Stimulated activated CD8-positive, alpha-beta memory T cell treated with anti-CD3 and anti-CD28 coated beads, Interleukin-12 subunit alpha, Interleukin-12 subunit beta, amount 100 ng/mL, for 24 hours (primary cell): ENCODE measurements around the gene AHR.

Experiments
- DNase-seq: peaks from one replicate; pipeline ENCODE4 v3.0.0-alpha.2; 2020; ENCODE audit errors: extremely low read depth

The AHR gene

DNA sequence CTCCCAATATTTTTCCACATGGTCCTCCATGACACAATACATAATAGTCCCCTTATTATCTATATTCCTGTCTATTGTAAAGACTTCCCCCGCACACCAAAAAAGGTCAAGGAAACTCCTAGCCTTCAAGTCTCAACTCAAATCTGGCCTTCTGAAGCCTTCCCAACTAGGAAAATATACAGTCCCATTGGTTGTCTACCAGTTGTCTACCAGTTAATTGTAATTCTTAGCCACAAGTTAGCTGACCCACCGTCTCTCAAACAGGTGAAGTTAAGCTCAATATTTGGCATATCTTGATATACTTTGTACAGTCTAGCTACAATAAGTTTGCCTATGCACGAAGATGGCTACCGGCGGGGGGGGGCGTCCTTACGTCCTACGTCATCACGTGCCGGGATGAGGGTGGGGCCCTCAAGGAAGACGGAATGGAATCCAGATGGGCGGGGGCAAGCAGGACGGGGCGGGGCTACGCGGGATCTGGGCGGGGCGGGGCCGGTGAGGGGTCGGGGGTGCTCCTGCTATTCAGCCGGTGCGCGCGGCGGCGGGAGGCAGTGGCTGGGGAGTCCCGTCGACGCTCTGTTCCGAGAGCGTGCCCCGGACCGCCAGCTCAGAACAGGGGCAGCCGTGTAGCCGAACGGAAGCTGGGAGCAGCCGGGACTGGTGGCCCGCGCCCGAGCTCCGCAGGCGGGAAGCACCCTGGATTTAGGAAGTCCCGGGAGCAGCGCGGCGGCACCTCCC is at the start of gene AHR:
Gene AHR (plus strand): TSS at position 551 of the 738 bp plus-strand sequence. CDS start 613 bp downstream, outside the sequence.
- DNase-seq: peak; percentile 70

DNA sequence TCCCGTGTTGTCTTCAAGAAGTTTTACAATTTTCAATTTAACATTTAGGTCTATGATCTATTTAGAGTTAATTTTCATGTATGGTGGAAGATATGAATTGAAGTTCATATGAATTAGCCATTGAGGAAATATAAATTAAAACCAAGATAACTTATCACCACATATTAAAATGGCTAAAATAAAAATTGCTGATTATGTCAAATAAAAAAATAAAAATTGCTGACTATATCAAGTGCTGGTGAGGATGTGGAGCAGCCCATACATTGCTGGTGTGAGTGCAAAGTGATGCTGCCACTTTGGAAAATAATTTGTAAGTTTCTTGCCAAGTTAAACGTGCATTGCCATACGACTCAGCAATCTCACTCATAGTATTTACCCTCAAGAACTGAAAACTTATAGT is 44.6 kb upstream of the AHR start:
- DNase-seq: no peak

DNA sequence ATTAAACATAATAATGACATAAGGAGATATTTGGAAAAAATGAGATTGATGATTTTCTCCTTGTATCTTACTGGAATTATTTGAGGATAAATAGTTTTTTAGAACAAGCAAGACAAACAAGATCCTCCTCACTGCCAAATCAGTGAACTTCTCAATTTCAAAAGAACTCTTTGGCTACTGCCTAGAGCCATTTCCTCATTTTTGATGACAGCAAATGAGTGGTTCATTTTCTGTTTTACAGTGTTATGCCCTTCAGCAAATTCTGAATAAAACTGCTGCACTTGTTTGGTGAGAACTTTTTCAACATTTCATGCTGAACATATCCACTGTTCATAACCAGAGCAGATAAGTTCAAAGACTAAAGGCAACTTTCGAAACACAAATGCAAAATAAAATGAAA is 42.5 kb upstream of the AHR start:
- no peak for DNase-seq

DNA sequence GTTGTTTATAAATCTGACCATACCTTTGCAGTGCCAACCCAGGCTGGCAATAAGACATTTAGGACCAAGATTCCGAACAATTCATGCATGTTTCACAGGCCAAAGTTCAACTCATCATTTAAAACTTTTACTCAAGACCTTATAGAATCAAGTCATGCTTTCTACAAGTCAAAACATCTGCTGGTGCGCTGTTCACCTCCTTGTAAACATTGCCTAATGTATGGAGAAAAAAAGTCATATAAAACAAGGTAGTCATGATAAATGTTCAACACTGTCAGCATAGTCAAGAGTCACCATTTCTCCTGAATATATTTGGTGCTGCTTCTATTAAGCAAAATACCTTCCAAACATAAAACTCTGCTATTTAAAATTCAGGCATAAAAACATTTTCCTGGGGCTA is 42.1 kb upstream of the AHR start:
- no peak for DNase-seq

DNA sequence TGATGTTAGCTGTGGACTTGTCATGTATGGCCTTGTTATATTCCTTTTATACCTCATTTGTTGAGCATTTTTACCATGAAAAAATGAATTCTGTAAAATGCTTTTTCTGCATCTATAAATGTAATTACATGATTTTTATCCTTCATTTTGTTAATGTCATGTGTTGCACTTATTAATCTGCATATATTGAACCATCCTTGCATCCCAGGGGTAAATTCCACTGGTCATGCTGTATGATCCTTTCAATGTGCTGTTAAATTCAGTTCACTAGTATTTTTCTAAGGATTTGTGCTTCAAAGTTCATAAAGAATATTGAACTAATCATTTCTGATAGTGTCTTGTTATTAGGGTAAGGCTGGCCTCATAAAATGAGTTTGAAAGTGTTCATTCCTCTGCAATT is 31.9 kb upstream of the AHR start:
- no peak for DNase-seq

DNA sequence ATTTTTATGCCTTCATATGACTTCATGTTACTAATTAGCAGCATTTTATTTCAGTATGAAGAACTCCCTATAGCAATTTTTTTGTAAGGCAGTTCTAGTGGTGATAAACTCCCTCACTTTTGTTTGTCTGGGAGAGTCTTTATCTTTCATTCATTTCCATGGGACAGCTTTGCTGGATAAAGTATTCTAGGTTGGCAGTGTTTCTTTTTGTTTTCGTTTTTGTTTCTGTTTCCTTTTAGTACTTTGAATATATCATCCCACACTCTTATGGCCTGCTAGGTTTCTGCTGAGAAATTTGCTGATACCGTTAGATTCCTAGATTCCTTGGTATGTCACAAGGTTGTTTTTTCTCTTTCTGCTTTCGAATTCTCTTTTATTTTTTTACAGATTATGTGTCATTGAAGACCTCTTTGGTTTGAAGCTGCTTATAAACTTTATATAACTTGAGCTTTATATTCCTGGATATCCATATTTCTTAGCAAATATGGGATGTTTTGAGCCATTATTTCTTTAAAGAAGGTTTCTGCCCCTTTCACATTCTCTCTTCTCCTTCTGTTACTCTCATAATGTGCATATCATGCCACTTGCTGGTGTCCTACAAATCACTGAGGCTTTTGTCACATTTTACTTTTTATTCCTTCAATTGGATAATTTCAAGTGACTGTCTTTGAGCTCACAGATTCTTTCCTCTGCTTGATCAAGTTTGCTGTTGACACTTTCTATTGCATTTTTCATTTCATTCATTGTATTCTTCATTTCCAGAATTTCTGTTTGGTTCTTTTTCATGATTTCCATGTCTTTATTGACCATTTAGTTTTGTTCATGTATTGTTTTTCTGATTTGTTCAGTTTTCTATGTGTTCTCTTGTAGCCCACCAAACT is 28.9 kb upstream of the AHR start:
- no peak for DNase-seq

DNA sequence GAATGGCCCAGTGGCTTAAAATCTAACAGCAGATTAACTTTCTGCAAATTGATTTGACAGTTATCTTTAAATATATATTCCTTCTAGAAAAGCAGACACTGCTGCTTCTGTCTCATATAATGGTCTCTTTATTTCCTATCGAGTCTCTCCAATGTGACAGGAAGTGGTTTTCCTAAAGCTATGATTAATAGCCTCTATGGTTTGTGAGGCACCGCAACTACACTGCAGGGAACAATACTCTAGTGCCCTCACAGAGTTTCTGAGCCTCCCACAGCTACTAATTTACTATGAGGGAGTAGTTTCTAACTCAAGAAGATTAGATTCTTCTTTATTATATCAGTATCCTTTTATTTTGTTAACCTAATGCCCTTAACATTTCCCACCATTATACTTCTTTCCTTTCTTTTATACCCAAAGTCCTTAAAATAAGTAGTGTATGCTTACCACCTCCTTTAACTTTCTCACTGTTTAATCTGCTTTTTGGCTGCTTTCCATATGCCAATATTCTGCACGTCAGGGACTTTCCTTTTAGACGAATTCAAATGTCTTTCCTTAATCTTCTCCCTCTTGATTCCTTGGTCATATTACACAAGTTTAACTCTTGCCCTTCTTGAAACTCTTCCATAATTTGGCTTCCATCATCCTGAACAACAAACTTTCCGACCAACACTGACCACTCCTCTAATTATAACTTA is 23.8 kb upstream of the AHR start:
- DNase-seq: no peak

DNA sequence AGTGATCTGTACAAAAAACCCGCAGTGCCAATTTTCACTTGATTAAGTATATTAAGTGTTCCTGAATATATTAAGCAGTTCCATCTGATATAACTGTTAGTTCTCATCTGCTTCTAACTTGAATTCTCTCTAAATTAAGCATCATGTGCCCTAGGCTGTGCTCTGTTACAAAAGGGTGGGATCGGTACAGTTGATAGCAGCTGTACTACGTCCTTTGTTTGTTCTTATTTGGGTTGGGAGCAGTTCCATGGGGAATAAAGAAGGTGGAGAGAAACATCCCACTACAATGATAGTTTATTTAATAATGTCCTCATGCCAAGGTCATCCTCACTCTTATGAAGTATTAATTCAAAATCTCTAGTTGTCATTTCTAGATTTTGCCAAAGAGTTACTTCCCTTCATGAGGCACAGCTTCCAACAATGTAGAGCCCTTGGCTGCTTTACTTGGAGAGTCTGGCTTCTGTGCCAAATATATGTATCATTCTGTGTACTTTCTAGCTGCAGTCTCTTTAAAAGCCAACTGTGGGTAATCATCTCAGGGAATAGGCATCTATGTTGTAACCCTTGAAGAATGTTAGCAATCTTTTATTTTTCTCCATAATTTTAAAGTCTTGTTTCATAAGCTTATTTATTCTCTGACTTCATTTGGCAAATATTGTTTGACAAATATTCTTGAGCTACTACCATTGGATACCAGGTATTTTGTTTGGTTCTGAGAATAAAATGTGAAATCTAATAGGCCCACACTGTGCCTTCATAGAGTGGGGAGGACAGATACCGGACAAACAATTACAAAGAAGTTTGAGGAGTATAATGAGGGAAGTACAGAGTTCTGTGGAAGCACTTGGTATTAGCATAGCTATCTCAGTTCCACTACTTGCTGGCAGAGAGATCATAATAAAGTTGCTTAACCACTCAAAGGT is 22.4 kb upstream of the AHR start:
- no peak for DNase-seq

DNA sequence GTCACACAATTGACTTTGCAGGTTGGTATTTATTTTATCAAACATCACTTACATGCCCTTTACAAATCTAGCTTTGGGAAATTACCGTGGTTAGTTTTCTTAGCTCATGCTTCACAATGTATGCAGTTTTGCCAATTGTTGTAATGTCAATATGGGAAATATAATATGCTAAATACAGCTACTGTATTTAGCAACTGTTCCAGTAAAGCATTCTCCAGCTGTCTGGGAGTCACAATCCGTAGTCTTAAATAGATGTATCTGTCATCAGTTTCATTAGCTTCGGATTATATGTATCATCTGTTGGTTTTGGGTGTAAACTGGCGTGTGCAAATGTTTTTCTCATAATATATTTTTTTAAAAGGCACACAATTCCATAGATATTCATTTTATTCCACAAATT is 19.4 kb upstream of the AHR start:
- DNase-seq: no peak

DNA sequence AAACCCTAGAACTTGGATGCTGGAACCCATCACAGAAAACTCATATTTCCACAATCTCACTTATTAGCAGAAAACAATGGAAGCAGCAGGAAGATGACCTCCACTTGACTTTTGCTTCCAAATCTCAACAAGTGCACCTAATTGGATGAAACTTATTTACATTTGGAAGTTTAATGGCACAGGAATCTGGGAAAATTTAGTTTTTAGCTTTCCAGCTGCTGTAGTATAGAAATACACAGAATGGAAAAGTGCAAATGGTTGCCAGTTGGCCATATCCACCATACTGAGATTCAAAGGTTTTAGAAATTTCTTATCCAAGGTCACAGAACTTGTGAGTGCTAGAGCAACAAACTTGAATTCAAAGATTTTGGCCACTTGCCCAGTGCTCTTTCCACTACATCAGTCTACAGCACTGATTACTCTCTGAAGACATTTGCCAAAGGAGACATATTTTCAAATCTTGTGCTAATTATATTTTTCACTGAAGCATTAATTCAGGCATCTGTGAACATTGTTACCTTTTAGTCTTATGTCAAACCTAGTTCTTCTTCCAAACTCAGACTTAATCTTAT is 9.3 kb upstream of the AHR start:
- DNase-seq: no peak

DNA sequence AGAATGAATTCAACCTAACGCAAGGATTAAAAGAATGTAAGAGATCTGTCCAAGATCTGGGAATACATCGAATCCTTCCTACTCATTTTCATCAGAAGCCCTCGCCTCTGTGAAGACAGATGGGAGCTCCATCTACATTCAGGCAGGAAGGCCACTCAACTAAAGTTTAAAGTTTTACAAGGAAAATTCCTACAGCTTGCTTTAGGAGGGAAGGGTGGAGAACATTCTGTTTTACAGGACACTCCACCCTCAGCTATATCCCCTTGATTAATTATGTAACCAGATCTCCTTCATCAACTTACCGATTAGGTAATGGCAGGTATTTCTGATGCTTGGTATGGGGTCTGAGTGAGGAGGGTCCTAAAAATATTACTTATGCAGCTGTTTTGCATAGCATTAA is 5.6 kb upstream of the AHR start:
- DNase-seq: no peak

DNA sequence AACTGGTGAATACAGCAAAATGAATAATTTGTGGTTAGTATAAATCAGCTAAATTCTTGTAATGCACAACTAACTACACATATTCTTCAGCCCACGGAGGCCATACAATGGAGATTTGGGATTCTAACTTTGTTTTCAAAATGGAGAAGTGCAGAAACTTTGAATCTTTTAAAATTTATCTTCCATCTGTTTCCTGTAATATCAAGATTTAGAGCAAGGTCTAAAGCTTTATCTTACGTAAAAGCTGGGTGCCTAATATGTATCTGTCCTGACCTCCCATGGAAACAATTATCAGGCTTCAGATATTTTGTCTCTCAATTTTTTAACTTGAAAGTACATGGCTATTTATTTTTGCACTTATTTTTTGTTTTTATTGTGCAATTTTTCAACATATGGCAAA is 5.0 kb upstream of the AHR start:
- DNase-seq: no peak

DNA sequence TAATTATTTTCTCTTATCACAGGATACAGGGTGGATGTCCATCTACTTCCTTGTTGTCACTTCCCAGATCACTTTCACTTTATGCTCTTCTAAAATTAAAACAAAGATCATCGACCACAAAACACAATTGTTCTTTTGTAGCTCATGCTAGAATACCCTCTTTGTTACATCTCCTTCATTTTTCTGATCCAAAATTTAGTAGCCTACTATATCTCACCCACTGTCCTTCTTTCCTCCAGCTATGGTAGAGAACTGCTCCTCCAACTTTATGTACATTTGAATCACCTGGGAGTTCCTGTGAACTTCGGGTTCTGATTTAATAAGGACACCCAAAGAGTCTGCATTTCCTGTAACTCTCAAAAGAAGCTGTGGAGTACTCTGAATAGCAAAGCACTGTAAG is 1.2 kb upstream of the AHR start:
- DNase-seq: no peak

DNA sequence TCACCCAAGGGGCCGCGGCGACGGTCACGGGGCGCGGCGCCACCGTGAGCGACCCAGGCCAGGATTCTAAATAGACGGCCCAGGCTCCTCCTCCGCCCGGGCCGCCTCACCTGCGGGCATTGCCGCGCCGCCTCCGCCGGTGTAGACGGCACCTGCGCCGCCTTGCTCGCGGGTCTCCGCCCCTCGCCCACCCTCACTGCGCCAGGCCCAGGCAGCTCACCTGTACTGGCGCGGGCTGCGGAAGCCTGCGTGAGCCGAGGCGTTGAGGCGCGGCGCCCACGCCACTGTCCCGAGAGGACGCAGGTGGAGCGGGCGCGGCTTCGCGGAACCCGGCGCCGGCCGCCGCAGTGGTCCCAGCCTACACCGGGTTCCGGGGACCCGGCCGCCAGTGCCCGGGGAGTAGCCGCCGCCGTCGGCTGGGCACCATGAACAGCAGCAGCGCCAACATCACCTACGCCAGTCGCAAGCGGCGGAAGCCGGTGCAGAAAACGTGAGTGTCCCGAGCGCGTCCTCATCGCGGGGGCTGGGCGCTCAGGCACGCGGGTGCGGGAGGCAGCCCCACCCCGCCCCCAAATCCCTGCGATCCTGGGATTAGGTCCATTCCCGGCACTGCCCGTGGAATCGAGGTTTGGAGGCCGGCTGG is 509 bp downstream of the AHR start:
- DNase-seq: no peak

DNA sequence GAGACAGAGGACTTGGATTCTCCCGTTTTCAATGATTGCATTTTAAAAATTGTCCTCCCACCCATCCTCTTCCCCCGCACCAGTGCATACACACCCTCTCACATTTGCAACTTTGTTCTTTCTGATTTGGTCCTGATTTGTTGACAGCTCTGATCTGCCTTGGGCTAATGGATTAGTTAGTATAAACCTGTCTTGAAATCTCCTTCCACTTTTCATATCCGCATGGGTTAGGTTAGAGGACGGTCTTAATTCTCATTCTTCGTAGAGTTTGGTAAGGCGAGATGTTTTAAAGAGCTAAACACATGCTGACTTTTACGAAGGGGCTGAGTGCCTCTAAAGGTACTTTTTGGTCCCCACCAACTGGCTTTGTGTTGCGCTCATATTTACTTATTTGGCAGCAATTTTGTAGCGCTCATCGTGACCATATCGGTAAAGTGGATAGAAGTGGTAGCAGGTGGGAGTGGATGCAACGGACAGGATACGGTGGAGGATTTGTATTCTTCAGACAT is 1.1 kb downstream of the AHR start:
- no peak for DNase-seq

DNA sequence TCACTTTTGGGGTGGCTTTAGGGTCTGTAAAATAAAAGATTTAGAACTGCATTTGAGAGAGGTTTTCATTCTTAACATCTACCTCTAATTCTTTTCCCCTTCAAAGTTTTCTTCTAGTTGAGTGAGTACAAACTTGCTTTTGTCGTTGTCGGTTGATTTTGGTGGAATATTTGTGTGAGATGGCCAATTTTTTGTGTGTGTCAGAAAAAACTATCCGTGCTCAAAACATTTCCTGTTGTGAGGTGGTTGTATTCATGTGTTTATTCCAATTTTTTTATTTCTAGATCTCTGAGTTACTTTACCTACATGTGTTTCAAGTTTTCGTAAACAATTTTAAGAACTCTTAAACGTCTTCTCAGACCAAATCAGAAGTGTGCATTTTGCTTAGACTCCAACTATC is 1.6 kb downstream of the AHR start:
- DNase-seq: no peak

DNA sequence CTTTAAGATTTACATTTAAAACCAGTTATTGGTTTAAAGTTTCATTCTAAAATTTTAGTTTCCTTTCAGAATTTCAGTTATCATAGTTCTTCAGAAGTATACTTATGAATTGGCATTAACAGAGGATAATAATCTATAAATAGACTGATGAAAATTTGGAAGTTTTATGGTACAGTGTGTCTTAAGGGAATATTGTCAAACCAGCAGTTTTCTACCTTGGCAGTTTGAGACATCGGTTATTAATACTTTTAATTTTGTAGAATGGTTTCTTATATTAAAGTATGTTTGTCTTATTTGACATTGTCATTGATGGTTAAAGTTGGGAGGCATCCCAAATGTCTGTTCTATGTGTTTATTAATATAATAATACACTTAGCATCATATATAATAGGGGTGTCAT is 2.0 kb downstream of the AHR start:
- DNase-seq: no peak

DNA sequence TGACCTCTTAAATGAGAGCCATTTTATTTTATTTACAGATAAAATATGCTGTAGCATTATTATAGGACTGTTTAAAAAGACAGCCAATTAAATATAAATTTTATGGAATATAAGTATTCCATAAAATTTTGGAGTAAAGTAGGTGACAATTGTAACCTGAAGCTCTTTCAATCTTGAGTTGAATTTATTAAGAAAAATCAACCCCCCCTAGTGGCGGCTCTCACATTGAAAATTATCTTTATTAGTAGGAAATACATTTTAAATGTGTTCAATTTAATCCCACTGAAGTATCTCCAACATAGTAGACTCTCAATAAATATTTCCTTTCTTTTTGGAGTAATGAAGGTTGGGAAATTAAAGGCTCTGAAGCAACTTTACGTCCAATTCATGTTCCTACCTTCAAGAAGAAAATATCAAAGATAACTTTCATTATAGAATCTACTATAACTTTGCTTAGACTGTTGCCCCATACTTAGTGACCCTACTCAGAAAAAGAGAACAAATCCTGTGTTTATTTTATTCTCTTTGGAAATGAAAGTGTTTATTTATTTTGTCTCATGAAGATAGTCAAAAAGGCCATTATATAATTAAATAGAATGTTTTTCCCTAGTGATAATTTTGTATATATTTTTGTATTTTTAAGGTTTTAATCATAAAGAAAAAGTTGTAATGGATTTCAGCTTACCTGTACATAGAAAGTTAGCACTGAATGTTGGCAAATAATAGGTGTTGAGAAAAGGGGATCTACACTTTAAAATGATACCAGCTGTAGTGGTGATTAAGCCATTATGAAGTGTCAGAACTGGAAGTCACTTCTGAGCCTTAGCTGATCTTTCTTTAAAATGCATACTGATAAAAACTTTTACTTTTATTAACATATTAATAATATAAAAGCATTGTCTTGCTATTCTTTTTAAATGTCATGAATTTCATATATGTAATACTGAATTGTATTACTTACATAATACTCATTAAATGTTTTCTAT is 3.3 kb downstream of the AHR start:
- DNase-seq: no peak

DNA sequence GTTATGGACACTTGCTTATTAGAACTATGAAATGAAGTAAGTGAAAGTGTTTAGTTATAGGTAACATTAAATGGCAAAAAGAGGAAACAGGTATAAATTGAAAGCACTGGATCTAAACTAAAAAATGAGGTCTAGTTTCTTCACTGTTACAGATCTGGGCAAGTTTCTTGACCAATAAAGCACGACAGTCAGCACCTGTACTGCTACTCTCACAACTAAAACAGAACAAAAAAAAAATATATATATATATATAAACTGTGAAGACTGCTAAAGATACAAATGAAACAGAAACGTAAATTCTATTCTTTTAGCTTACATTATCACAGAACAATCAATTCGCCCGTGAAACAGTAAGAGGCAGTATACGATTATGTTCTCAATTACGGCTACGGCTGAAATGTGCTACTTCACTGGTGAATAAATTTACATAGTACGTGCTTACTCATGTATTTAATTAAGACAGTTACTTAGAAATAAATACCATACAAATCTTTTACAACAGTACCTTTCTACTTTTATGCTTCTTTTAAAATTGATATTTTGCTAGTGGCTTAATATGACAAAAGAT is 4.2 kb downstream of the AHR start:
- no peak for DNase-seq
